IPS DF 4.7 (cell line): ENCODE data around the gene DCST1.

Experiments used
- DNase-seq: peaks from one replicate; pipeline ENCODE4 v3.0.0-alpha.2; 2013; ENCODE audit warnings: low spot score; ENCODE audit errors: extremely low read depth

Gene DCST1

DNA sequence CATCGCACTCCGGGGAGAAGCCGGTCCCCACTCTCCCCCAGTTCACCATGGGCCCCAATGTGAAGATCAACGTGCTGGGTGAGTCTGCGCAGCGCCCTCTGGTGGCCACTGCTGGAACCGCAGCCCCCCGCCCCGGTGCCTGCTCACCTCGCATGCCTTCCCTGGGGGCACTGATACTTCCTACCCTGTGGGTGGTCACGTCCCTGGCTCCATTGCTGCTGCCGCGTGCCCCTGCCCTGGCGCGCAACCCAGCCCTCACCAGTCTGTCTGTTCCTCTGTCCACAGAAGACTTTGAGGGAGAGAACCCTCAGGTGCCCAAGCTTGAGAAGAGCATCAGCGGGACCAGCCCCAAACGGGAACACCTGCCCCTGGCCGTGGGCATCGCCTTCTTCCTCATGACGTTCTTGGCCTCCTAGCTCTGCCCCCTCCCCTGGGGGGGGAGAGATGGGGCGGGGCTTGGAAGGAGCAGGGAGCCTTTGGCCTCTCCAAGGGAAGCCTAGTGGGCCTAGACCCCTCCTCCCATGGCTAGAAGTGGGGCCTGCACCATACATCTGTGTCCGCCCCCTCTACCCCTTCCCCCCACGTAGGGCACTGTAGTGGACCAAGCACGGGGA lies 52.6 kb downstream of the DCST1 start:
- no peak for DNase-seq

GRCh38 chr1:155086856-155087535 lies 53.4 kb downstream of the DCST1 start:
- no peak for DNase-seq

- no peak for DNase-seq
Measured at GRCh38 chr1:155091071-155092051, 57.7 kb downstream of the DCST1 start.

DNA sequence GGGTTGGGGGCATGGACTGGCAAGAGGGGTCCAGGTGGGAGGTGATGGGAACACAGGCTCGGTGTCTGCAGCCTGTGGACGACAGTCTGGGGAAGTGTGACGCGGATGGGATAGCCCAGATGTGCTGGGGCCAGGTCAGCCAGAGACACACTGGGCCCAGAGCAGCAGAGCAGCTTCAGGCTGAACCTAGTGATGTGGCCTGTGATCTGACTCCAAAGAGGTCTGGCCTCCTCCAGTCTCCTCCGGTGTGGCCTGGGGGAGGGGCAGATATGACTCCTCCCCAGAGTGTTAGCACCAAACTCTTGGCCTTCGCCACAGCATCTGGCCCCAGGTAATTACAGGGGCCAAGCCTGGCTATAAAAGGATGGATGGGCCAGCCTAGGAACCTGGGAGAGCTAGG lies 58.5 kb downstream of the DCST1 start:
- DNase-seq, result no peak

DNA sequence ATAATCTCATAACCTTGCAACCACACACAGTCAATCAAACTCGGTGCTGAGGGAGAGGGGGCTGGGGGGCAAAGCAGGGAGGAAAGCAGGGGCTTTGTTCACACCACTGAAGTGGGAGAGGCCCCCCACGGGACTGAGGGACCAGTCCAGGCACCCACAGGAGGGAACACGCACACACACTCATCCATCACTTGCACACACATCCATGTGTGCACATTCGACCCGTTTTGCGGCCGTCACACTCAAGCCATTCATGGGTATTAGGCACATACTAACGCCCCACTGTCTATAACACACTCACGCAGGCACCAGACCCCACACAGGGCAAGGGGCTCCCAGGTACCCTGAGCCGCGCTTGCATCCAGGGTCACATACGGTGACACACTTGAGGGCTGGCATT lies 59.0 kb downstream of the DCST1 start:
- DNase-seq, result no peak

DNA sequence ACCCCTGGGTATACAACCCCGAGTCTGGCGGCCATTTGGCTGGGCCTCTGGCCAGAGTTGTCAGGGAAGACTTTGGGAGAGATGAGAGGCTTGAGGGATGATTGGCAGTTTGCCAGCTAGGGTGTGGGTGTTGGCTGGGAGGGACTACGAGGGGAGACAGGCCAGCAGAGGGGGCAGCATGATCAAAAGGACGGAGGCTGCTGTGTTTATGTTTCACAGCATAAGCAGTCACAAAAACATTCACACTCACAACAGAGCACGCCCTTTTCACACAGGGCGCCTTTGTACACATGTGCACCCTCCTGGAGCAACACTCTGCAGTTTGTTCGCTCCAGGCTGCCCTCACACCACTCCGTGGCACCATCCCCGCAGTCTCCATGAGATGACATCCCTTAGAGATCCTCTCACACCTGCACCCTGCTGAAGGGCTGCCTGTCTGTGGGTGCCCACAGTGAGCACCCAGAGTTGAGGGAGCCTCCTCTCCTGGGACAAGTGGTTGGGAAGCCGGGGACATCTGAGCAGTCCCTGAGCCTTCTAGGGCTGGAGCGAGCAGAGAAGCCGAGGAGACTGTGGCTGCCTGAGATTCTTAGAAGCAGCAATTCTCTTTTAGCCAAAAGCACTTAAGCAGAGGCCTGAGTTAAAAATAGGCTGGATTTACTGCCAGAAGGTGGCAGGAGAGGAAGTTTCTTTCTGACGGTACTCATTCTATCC lies 60.4 kb downstream of the DCST1 start:
- no peak for DNase-seq

- DNase-seq, result no peak
Measured at GRCh38 chr1:155094622-155094948, 61.0 kb downstream of the DCST1 start.

DNA sequence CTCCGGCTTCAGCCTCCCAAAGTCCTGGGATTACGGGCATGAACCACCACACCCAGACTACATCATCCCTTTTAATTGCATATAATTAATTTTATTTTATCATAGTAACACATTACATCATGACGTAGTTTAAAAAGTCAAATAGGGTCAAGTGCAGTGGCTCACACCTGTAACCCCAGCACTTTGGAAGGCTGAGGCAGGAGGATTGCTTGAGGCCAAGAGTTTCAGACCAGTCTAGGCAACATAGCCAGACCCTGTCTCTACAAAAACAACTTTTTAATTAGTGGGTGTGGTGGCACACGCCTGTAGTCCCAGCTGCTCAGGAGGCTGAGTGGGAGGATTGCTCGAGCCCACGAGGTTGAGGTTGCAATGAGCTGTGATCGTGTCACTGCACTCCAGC lies 65.7 kb downstream of the DCST1 start:
- no peak for DNase-seq
